BLaER1 treated with 17β-estradiol and CSF1 and Interleukin-3, amounts not matched to agents 10 nM and 100 nM (cell line): ENCODE results near the gene SLC34A1.

ENCODE experiments used
- H3K27ac ChIP-seq, 11 experiments: shearing (Covaris generic); formaldehyde crosslinking; 2 replicates each; pipeline ENCODE4 v1.8.1; 2022
- H3K27me3 ChIP-seq, 11 experiments: shearing (Covaris generic); formaldehyde crosslinking; 2 replicates each; pipeline ENCODE4 v1.8.1; 2022
- H3K36me3 ChIP-seq, 11 experiments: shearing (Covaris generic); formaldehyde crosslinking; 2 replicates each; pipeline ENCODE4 v1.8.1; 2022
- H3K4me1 ChIP-seq, 10 experiments: shearing (Covaris generic); formaldehyde crosslinking; 2 replicates each; pipeline ENCODE4 v1.8.1; 2022
- H3K4me2 ChIP-seq, 11 experiments: shearing (Covaris generic); formaldehyde crosslinking; 2 replicates each; pipeline ENCODE4 v1.8.1; 2022
- H3K4me3 ChIP-seq, 10 experiments: shearing (Covaris generic); formaldehyde crosslinking; 2 replicates each; pipeline ENCODE4 v1.8.1; 2022
- H3K9ac ChIP-seq, 11 experiments: shearing (Covaris generic); formaldehyde crosslinking; 2 replicates each; pipeline ENCODE4 v1.8.1; 2022
- H3K9me3 ChIP-seq, 11 experiments: shearing (Covaris generic); formaldehyde crosslinking; replicated peaks in 1 of 11; 2 replicates each; pipeline ENCODE4 v1.8.1; 2022
- H4K20me1 ChIP-seq, 11 experiments: shearing (Covaris generic); formaldehyde crosslinking; 2 replicates each; pipeline ENCODE4 v1.8.1; 2022
- Cebpa-rat ChIP-seq, 11 experiments: shearing (Covaris generic); IDR thresholded peaks; 2 replicates each; pipeline ENCODE4 v1.8.1; 2022

SLC34A1 gene

DNA sequence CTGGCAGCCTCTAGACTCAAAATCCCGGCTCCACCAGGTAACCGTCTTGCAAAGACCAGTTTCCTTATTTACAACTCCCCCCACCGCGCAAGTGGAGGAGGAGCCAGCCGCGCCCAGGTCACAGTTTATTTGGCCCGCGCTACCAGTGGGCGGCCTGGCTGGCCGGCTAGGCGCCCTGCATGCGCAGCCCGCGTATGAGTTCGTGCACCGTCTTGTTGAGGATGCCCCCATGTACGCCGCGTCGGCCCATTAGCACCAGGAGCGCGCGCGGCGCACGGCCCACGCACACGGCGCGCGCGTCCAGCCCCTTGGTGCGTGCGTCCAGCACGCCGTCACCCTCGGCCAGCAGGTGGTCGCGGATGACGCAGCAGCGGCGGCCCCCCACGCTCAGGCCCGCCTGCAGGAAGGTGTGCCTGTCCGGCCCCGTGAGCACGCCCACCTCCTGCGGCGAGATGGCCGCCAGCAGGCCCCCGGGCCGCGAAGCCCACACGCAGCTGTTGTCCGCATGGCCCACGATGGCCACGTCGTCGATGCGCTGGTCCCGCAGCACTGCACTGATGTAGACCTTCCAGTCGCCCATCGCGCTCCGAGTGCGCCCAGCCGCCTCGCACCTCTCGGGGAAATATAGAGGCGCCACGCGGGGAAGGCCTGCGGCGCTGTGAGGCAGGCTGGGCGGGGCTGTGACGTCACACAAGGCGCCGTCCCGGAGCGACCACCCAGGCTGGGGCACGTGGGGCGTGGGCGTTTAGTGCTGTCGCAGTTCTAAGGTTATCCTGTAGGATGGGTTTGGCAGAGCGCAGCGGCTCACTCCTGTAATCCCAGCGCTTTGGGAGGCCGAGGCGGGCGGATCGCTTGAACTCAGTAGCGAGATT is 16.0 kb downstream of the SLC34A1 start, which contains the start of gene PFN3:
PFN3 (minus strand) TSS at position 665 of the 872 bp plus-strand sequence; CDS start at position 580, 85 bp downstream.
- peak within 1 kb of the TSS in 10 of 11 experiments; percentile 3 to 100 (median 68); a peak in 19 of 22 replicates for H3K4me2 ChIP-seq
- H3K4me3 ChIP-seq = no peak within 1 kb of the TSS
- H3K27ac ChIP-seq = no peak within 1 kb of the TSS
- TF ChIP-seq Cebpa-rat (IDR thresholded peaks at IDR 0.05) = no peak
- H3K4me1 ChIP-seq = peaks cover 31 to 54% (median 49%) of the 10 kb centered on the region in 10 experiments
- peak within 1 kb of the TSS in 2 of 11 experiments; percentile 29 to 36; a peak in 2 of 22 replicates for H3K9ac ChIP-seq
- no peaks in the 10 kb centered on the region for H3K9me3 ChIP-seq
- H4K20me1 ChIP-seq = peaks cover 0 to 22% (median 0%) of the 10 kb centered on the region in 11 experiments; a peak in 2 of 22 replicates
- peaks cover 31 to 41% (median 38%) of the 10 kb centered on the region in 11 experiments for H3K27me3 ChIP-seq
- no peaks in the 10 kb centered on the region for H3K36me3 ChIP-seq

DNA sequence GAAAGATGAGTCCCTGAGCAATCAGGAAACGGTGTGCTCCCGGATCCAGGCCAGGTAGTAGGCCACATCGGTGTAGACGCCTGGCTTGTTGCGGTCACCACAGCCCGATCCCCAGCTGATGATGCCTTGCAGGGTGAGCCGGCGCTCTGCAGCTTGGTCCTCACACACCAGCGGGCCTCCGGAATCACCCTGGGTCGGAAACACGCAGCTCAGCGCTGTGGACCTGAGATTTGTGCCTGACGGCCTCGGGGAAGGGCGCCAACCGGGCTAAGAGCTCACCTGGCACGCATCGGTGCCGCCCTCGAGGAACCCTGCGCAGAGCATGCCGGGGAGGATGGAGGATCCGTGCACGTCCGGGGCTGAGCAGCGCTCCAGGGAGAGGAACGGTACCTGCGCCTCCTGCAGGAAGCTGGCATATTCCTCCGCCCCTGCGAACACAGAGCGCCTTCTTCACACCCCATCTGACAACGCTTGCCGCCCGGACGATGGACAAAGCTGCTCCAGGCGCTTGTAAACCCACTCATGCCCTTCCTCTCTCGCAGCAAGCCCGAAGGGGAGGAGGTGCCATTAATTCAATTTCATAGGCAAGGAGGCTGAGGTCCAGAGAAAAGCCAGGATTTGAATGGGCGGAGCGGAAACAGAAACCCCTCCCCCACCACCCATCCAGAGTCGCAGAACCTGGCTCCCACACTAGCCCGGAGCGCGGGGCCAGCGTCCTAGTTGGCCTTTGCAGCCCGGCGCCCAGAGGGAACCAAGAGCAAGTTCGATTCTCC is 18.2 kb downstream of the SLC34A1 start:
- TF ChIP-seq Cebpa-rat (IDR thresholded peaks at IDR 0.05) = no peak
- Histone ChIP-seq H3K9ac (peak overlapping the region in 10 of 11 experiments; percentile 23 to 82 (median 73); a peak in 12 of 22 replicates), H3K4me2 (peak overlapping the region; percentile 97 to 100 (median 99)), H3K4me1 (peaks cover 42 to 68% (median 62%) of the 10 kb centered on the region in 10 experiments), H3K27me3 (peaks cover 31 to 41% (median 38%) of the 10 kb centered on the region in 11 experiments), H3K36me3 (no peaks in the 10 kb centered on the region), H3K4me3 (peak overlapping the region; percentile 57 to 75 (median 66)), H3K27ac (no peak overlapping the region), H4K20me1 (peaks cover 0 to 22% (median 0%) of the 10 kb centered on the region in 11 experiments; a peak in 2 of 22 replicates), H3K9me3 (no peaks in the 10 kb centered on the region)

DNA sequence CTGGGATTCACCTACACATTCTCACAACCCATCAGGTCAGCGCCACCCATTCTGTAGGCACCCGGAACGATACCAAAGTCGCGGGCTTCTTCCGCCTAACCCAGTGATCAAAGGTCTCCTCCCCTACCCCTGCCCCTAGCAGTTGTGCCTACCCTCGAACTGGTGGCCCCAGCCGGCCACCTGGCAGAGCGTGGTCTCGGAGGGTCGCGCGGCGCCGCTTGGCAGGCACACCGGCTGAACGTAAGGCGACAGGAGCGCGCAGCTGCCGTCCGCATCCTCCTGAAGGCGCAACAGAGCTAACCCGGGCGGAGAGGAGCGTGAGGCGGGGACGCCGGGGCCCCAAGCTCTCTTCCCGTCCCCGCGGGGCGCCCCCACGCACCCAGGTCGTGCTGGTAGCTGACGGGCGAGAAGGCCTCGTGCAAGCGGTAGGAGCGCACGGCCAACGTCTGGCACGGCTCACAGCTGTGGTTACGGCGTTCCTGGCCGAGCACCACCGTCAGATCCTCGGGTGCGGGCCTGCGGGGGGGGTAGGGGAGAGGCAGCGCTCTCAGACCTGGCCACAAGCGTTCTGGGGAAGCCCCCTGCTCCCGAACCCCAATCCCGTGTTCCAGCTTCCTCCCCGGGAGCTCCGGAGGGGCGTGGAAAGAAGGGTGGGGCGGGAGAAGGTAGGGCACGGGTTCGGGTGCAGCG is 19.0 kb downstream of the SLC34A1 start:
- H3K9ac ChIP-seq = peak overlapping the region; percentile 23 to 82 (median 72); a peak in 21 of 22 replicates
- H3K27ac ChIP-seq = peak overlapping the region in 4 of 11 experiments; percentile 9 to 69 (median 60); a peak in 6 of 22 replicates
- H3K4me2 ChIP-seq = peak overlapping the region; percentile 97 to 100 (median 99)
- TF ChIP-seq Cebpa-rat (IDR thresholded peaks at IDR 0.05) = no peak
- peak overlapping the region; percentile 57 to 75 (median 66) for H3K4me3 ChIP-seq
- peaks cover 31 to 41% (median 38%) of the 10 kb centered on the region in 11 experiments for H3K27me3 ChIP-seq
- H3K9me3 ChIP-seq = no peaks in the 10 kb centered on the region
- no peaks in the 10 kb centered on the region for H3K36me3 ChIP-seq
- peaks cover 42 to 68% (median 62%) of the 10 kb centered on the region in 10 experiments for H3K4me1 ChIP-seq
- H4K20me1 ChIP-seq = peaks cover 0 to 22% (median 0%) of the 10 kb centered on the region in 11 experiments; a peak in 2 of 22 replicates

GRCh38 chr5:177403792-177404640 is 19.8 kb downstream of the SLC34A1 start:
- Histone ChIP-seq H3K9me3 (no peaks in the 10 kb centered on the region), H3K4me3 (peak overlapping the region; percentile 57 to 75 (median 66)), H3K9ac (peak overlapping the region; percentile 47 to 82 (median 72); a peak in 21 of 22 replicates), H3K4me2 (peak overlapping the region; percentile 97 to 100 (median 99)), H4K20me1 (peaks cover 0 to 22% (median 0%) of the 10 kb centered on the region in 11 experiments; a peak in 2 of 22 replicates), H3K36me3 (no peaks in the 10 kb centered on the region), H3K27ac (peak overlapping the region in 10 of 11 experiments; percentile 20 to 70 (median 60); a peak in 18 of 22 replicates), H3K4me1 (peaks cover 42 to 68% (median 62%) of the 10 kb centered on the region in 10 experiments), H3K27me3 (peaks cover 31 to 41% (median 38%) of the 10 kb centered on the region in 11 experiments)
- TF ChIP-seq Cebpa-rat (IDR thresholded peaks at IDR 0.05) = no peak

GRCh38 chr5:177404641-177405179 is 20.5 kb downstream of the SLC34A1 start:
- H4K20me1 ChIP-seq = peaks cover 0 to 22% (median 0%) of the 10 kb centered on the region in 11 experiments; a peak in 2 of 22 replicates
- no peaks in the 10 kb centered on the region for H3K9me3 ChIP-seq
- no peaks in the 10 kb centered on the region for H3K36me3 ChIP-seq
- H3K9ac ChIP-seq = peak overlapping the region in 10 of 11 experiments; percentile 55 to 82 (median 73); a peak in 19 of 22 replicates
- peak overlapping the region; percentile 97 to 100 (median 99) for H3K4me2 ChIP-seq
- peaks cover 31 to 41% (median 38%) of the 10 kb centered on the region in 11 experiments for H3K27me3 ChIP-seq
- H3K27ac ChIP-seq = peak overlapping the region in 10 of 11 experiments; percentile 20 to 70 (median 60); a peak in 19 of 22 replicates
- peak overlapping the region; percentile 57 to 75 (median 66) for H3K4me3 ChIP-seq
- H3K4me1 ChIP-seq = peaks cover 42 to 68% (median 62%) of the 10 kb centered on the region in 10 experiments
- no peak for TF ChIP-seq Cebpa-rat (IDR thresholded peaks at IDR 0.05)

DNA sequence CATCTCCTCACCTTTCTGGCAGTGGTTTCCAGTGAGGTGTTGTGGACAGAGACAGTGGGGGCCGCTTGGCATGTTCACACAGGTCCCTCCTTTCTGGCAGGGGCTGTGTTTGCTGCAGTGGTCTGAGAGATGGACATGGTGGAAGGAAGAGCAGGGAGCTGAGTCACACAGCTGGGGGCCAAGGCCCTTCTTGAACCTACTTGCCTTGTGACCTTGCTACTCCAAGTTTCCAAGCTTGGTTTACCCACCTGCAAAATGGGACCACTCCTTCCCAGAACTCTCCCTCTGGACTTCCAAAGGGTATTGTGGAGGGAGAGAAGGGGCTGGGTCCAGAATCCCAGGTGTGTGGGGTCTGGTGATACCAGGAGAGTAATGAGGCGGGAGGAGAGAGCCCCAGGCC is 21.1 kb downstream of the SLC34A1 start:
- H4K20me1 ChIP-seq = peaks cover 0 to 22% (median 0%) of the 10 kb centered on the region in 11 experiments; a peak in 2 of 22 replicates
- peak overlapping the region in 2 of 10 experiments; percentile 1 to 69; a peak in 1 of 20 replicates for H3K4me3 ChIP-seq
- no peak for TF ChIP-seq Cebpa-rat (IDR thresholded peaks at IDR 0.05)
- peaks cover 42 to 64% (median 61%) of the 10 kb centered on the region in 10 experiments for H3K4me1 ChIP-seq
- peak overlapping the region in 8 of 11 experiments; percentile 15 to 82 (median 65); a peak in 11 of 22 replicates for H3K9ac ChIP-seq
- H3K9me3 ChIP-seq = no peaks in the 10 kb centered on the region
- peak overlapping the region in 7 of 11 experiments; percentile 12 to 69 (median 27); a peak in 8 of 22 replicates for H3K27ac ChIP-seq
- peak overlapping the region; percentile 97 to 100 (median 99) for H3K4me2 ChIP-seq
- peaks cover 31 to 38% (median 36%) of the 10 kb centered on the region in 11 experiments for H3K27me3 ChIP-seq
- H3K36me3 ChIP-seq = no peaks in the 10 kb centered on the region

GRCh38 chr5:177405805-177406204 is 21.6 kb downstream of the SLC34A1 start:
- Histone ChIP-seq H3K27me3 (peaks cover 28 to 33% (median 31%) of the 10 kb centered on the region in 11 experiments), H4K20me1 (peaks cover 0 to 22% (median 0%) of the 10 kb centered on the region in 11 experiments; a peak in 2 of 22 replicates), H3K27ac (peak overlapping the region in 7 of 11 experiments; percentile 12 to 69 (median 27); a peak in 6 of 22 replicates), H3K9ac (peak overlapping the region in 8 of 11 experiments; percentile 15 to 82 (median 65); a peak in 11 of 22 replicates), H3K9me3 (no peaks in the 10 kb centered on the region), H3K4me3 (0 out of 20 replicates have a peak overlapping the region, but pooled peaks of 1 of the 10 experiments have one; percentile 1), H3K4me2 (peak overlapping the region; percentile 97 to 100 (median 99)), H3K36me3 (no peaks in the 10 kb centered on the region), H3K4me1 (peaks cover 41 to 60% (median 57%) of the 10 kb centered on the region in 10 experiments)
- no peak for TF ChIP-seq Cebpa-rat (IDR thresholded peaks at IDR 0.05)
